NT2/D1 (cell line): Measurements from ENCODE around the gene FGFR2.

Experiments
- SUZ12 ChIP-seq: IDR thresholded peaks from 2 replicates; pipeline ENCODE4 v1.6.1; 2011; ENCODE audit not compliant: insufficient read length, insufficient read depth; ENCODE audit errors: extremely low read depth
- YY1 ChIP-seq: IDR thresholded peaks from 2 replicates; pipeline ENCODE4 v1.6.1; 2011; ENCODE audit not compliant: insufficient read length, insufficient read depth
- ZNF274 ChIP-seq: IDR thresholded peaks from 2 replicates; pipeline ENCODE4 v1.6.1; 2011; ENCODE audit warnings: mild to moderate bottlenecking, low read depth, low read length

GRCh38 chr10:121647401-121647800 is 49.2 kb upstream of the FGFR2 start:
- TF ChIP-seq YY1 = no peak
- TF ChIP-seq ZNF274 = no peak
- no peak for TF ChIP-seq SUZ12
